GM21447 (cell line): ENCODE results near the gene TAF1C.

ENCODE experiments used
- ATAC-seq: cut with Tn5 transposase; IDR thresholded peaks from one replicate; pipeline ENCODE4 v1.9.1; 2021; ENCODE audit not compliant: unreplicated experiment

TAF1C gene

GRCh38 chr16:84132527-84133285 is 54.2 kb downstream of the TAF1C start:
- no peak for ATAC-seq

GRCh38 chr16:84131117-84131516 is 55.7 kb downstream of the TAF1C start:
- ATAC-seq, result no peak
